Sigmoid colon (tissue), 3 donors: ENCODE results near the gene ITPR2.

ENCODE experiments used
- CTCF ChIP-seq, 4 experiments: fragments of 450-650 bp in 3 of 4; fragments of 200-600 bp in 1 of 4; IDR thresholded peaks; one replicate each; pipeline ENCODE4 v1.5.1; 2016 to 2019; ENCODE audit warnings: antibody characterized with exemption in 4 of 4, mild to moderate bottlenecking in 3 of 4, moderate library complexity in 2 of 4
- POLR2A ChIP-seq, 2 donors: fragments of 450-650 bp; IDR thresholded peaks; one replicate each; pipeline ENCODE4 v1.6.1; 2016; ENCODE audit warnings: antibody characterized with exemption in 2 of 2, mild to moderate bottlenecking in 2 of 2, moderate library complexity in 2 of 2

GRCh38 chr12:26369588-26369987 is 463.4 kb downstream of the ITPR2 start:
- TF ChIP-seq CTCF (IDR thresholded peaks at IDR 0.05) (no peak), POLR2A (IDR thresholded peaks at IDR 0.05) (no peak)
